GM21360 (cell line): ENCODE measurements around the gene SYT11.
A peak's percentile ranks its signal among the peaks of the same experiment; 100 is the strongest.
"Not testable (repeated sequence)": the region's sequence is repeated elsewhere in the genome, so short reads cannot be mapped to it uniquely, and the experiment has no call there.

Source experiments
- ATAC-seq: cut with Tn5 transposase; IDR thresholded peaks from one replicate; pipeline ENCODE4 v1.9.1; 2021; ENCODE audit warnings: mild to moderate bottlenecking, moderate library complexity; ENCODE audit not compliant: unreplicated experiment

Gene SYT11

GRCh38 chr1:155896476-155896875 is 37.1 kb downstream of the SYT11 start:
- not testable (repeated sequence) for ATAC-seq

- ATAC-seq = no peak
These were observed 38.4 kb downstream of the SYT11 start for GRCh38 chr1:155897746-155898145.

- no peak for ATAC-seq
These were observed 39.5 kb downstream of the SYT11 start for GRCh38 chr1:155898888-155899287.

GRCh38 chr1:155899683-155900082 is 40.3 kb downstream of the SYT11 start:
- ATAC-seq = no peak

- no peak for ATAC-seq
These were observed 40.8 kb downstream of the SYT11 start for GRCh38 chr1:155900161-155900560.

- no peak for ATAC-seq
These were observed 44.9 kb downstream of the SYT11 start for GRCh38 chr1:155904261-155904660.

- no peak for ATAC-seq
These were observed 50.5 kb downstream of the SYT11 start for GRCh38 chr1:155909894-155910293.

- no peak for ATAC-seq
These were observed 51.3 kb downstream of the SYT11 start for GRCh38 chr1:155910621-155911121.

GRCh38 chr1:155911156-155912055 is 52.0 kb downstream of the SYT11 start, which contains the start of gene RIT1:
RIT1 (minus strand) TSS chr1:155911349; CDS start chr1:155910761, 588 bp downstream.
- peak; percentile 79 for ATAC-seq

GRCh38 chr1:155912056-155912536 is 52.7 kb downstream of the SYT11 start:
- no peak for ATAC-seq

GRCh38 chr1:155913969-155914757 is 54.8 kb downstream of the SYT11 start:
- no peak for ATAC-seq

- ATAC-seq = no peak
These were observed 59.3 kb downstream of the SYT11 start for GRCh38 chr1:155918660-155919059.

GRCh38 chr1:155919801-155920200 is 60.4 kb downstream of the SYT11 start:
- no peak for ATAC-seq

- ATAC-seq = no peak
These were observed 61.4 kb downstream of the SYT11 start for GRCh38 chr1:155920717-155921116.

GRCh38 chr1:155925506-155925905 is 66.1 kb downstream of the SYT11 start:
- ATAC-seq = no peak

- no peak for ATAC-seq
These were observed 69.7 kb downstream of the SYT11 start for GRCh38 chr1:155929057-155929456.

- not testable (repeated sequence) for ATAC-seq
These were observed 71.4 kb downstream of the SYT11 start for GRCh38 chr1:155930725-155931124.

GRCh38 chr1:155931332-155932038 is 72.1 kb downstream of the SYT11 start:
- no peak for ATAC-seq

- ATAC-seq = no peak
These were observed 72.7 kb downstream of the SYT11 start for GRCh38 chr1:155932081-155932480.

GRCh38 chr1:155932487-155932886 is 73.1 kb downstream of the SYT11 start:
- ATAC-seq = no peak

GRCh38 chr1:155933591-155934096 is 74.3 kb downstream of the SYT11 start:
- ATAC-seq = no peak
